Activated T-cell treated with anti-CD3 and anti-CD28 coated beads, Interleukin-2, amount 50 U/mL, for 72 hours (primary cell): ENCODE results near the gene DNAJB8. TPM values are rescaled to one million over a fixed set of nuclear protein-coding genes. Genes with fewer than 3 reads are reported as not detected.

Experiments
- ATAC-seq, 2 donors: fragments of 150-1000 bp; cut with Tn5 transposase; replicated peaks in 1 of 2; 2 replicates each; pipeline ENCODE4 v1.10.0; 2021; ENCODE audit warnings: moderate library complexity in 2 of 2, mild to moderate bottlenecking in 1 of 2
- DNase-seq, 2 donors: peaks; one replicate each; pipeline ENCODE4 v3.0.0; 2021 to 2022; ENCODE audit warnings: mixed read lengths in 1 of 2
- H3K27ac Mint-ChIP-seq: one replicate; pipeline ENCODE4 v1.8.0; 2022; ENCODE audit warnings: mild to moderate bottlenecking, moderate library complexity, mixed read lengths
- H3K27me3 Mint-ChIP-seq: one replicate; pipeline ENCODE4 v1.8.0; 2022; ENCODE audit warnings: low read depth, mixed read lengths
- H3K36me3 Mint-ChIP-seq, 2 donors: one replicate each; pipeline ENCODE4 v1.8.0; 2022; ENCODE audit warnings: mixed read lengths in 2 of 2, mild to moderate bottlenecking in 1 of 2; ENCODE audit not compliant: insufficient read depth in 2 of 2
- H3K4me1 Mint-ChIP-seq: one replicate; pipeline ENCODE4 v1.8.0; 2022; ENCODE audit warnings: low read depth, mixed read lengths
- H3K4me3 Mint-ChIP-seq, 2 donors: one replicate each; pipeline ENCODE4 v1.8.0; 2022; ENCODE audit warnings: mild to moderate bottlenecking in 2 of 2, mixed read lengths in 2 of 2, moderate library complexity in 2 of 2
- H3K9me3 Mint-ChIP-seq, 2 donors: one replicate each; pipeline ENCODE4 v1.8.0; 2022; ENCODE audit warnings: mixed read lengths in 2 of 2
- total RNA-seq, 2 donors: library from RNA; stranded (reverse); gene quantifications; one replicate each; pipeline ENCODE4 v1.2.3, GENCODE V29; 2022

DNAJB8 gene
- total RNA-seq, 2 donors from 2014 or later = not detected

DNA sequence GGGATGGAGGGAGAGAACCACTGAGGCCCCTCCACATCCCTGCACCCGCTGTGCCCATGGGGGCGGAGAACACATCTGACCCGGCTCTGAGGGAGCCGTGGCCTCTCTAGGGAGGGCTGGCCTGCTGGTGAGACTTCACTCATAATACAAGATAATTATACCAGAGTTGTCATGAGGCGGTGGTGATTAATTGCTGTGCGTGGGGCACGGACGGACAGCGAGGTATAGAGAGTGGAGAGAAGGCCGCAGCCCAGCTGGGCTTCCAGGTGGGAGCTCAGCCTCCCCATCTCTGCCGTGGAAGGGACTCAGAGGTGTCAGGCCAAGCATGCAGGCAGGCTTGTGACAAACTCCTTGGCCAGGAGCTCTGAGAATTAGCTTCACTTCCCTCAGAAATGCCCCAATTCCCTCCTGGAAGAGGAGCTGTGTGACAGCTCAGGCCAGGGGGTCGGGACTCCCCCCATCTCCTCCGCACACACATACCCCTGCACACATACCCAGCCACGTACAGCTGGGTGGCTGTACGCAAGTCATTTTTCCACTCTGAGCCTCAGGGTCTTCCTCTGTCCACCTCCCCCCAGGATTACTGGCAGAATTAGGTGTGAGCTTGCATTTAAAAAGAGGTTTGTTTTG, 32.3 kb upstream of the DNAJB8 start:
- Mint-ChIP-seq H3K4me1 (no peaks in the 10 kb centered on the region), H3K27ac (no peak overlapping the region), H3K27me3 (peaks cover 58% of the 10 kb centered on the region), H3K36me3 (no peaks in the 10 kb centered on the region), H3K4me3 (peak overlapping the region; percentile 30 to 57), H3K9me3 (no peaks in the 10 kb centered on the region)
- DNase-seq = no peak
- ATAC-seq = no peak

DNA sequence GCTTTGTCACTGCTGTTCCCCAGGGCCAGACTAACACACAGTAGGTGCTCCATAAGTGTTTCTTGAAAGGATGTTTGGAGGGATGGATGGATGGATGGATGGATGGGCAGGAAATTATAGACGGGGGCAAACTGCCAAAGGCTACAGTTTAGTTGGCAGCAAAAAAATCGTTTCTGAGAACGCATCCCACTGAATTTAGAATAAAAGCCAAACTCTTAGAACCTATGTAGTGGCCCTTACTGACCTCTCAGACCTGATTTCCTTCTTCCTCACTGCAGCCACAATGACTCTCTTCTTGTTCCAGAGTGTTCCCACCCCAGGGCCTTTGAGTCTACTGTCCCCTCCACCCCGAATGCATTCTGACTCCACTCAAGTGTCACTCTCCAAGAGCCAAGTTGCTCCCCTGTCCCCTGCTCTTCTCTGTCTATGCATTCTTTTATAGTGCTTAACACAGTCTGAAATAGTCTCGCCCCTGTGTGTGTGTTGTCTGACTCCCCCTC, 31.5 kb upstream of the DNAJB8 start:
- H3K36me3 Mint-ChIP-seq = no peaks in the 10 kb centered on the region
- peaks cover 66% of the 10 kb centered on the region for H3K27me3 Mint-ChIP-seq

DNA sequence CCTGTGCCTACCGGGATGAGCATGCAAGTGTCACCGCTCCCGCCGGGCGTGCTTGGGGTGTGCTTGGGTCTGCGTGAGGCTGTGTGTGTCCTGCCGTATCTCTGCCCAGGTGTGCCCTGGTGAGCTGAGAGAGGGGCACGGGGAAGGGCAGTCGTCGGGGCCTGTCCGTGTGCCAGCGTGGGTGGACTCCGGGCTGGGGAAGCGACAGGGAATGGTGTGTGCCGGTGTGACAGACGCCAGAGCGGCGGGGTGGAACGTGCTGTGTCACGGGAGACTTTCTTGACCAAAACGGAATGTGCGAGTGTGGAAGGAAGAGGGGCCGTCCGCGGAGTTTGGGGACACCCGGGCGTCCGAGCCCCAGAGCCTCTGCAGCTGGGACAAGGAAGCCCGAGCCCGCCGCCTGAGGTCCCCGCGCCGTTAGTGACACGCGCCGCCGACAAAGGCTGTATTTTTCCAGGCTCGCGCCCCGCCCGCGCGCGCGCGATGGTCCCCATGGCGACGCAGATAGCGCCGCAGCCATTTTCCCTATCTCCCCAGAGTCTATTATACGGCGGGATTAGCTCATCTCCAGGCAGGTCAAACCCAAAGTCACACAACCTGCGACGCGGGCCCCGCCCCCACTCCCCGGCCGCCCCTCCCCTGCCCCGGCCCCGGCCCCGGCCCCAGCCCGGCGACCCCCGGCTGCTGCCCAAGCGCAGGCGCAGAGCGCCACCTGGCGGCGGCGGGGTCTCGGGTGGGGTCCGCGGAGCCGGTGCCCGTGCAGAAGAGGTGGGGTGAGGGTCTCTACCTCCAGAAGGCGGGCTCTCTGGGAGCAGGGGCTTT, 30.8 kb upstream of the DNAJB8 start:
- no peaks in the 10 kb centered on the region for H3K36me3 Mint-ChIP-seq
- peaks cover 5% of the 10 kb centered on the region for H3K4me1 Mint-ChIP-seq
- peaks cover 66% of the 10 kb centered on the region for H3K27me3 Mint-ChIP-seq
- peak overlapping the region; percentile 76 to 79 for H3K4me3 Mint-ChIP-seq
- ATAC-seq = peak; percentile 74 to 80
- peak; percentile 74 to 80 for DNase-seq
- H3K27ac Mint-ChIP-seq = no peak overlapping the region
- no peaks in the 10 kb centered on the region for H3K9me3 Mint-ChIP-seq

More for the DNA sequence above, 31.5 kb upstream of the DNAJB8 start:
- H3K4me3 Mint-ChIP-seq = peak overlapping the region; percentile 30 to 57
- peaks cover 5% of the 10 kb centered on the region for H3K4me1 Mint-ChIP-seq
- H3K27ac Mint-ChIP-seq = no peak overlapping the region
- ATAC-seq = no peak
- DNase-seq = no peak
- no peaks in the 10 kb centered on the region for H3K9me3 Mint-ChIP-seq

DNA sequence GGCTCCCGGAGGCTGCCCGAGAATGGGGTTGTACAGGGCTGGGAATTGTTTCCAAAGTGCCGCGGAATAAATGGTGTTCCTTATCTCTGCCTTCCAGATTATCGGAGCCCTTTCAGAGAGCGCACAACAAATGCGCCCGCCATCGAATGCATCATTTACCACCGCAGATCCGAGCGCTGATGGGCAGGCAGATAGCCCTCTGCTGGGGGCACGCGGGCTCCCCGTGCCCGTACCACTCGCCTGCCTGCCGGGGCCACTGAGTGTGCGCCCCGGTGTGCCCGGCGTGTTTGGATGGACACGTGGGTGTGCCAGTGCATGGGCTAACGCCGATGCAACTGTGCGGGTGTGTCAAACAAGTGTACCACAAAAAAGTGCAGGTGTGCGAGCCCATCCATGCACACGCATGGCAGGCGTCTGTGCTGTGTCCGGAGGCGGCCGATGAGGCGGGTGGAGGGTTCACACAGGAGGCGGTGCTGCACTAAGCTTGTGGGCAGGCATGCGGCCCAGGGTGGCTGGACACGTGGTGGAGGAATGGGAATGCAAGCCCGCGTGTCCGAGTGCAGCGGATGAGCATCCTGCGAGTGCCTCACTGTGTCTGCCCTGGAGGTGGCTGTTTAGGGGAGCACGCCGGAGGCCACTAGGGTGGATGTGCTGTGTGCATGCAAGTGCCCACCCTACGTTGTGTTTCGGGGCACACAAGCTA, 30.1 kb upstream of the DNAJB8 start:
- H3K27me3 Mint-ChIP-seq = peaks cover 71% of the 10 kb centered on the region
- H3K27ac Mint-ChIP-seq = no peak overlapping the region
- DNase-seq = no peak
- peaks cover 10% of the 10 kb centered on the region for H3K4me1 Mint-ChIP-seq
- no peaks in the 10 kb centered on the region for H3K9me3 Mint-ChIP-seq
- no peaks in the 10 kb centered on the region for H3K36me3 Mint-ChIP-seq
- no peak for ATAC-seq
- peak overlapping the region; percentile 76 to 79 for H3K4me3 Mint-ChIP-seq

DNA sequence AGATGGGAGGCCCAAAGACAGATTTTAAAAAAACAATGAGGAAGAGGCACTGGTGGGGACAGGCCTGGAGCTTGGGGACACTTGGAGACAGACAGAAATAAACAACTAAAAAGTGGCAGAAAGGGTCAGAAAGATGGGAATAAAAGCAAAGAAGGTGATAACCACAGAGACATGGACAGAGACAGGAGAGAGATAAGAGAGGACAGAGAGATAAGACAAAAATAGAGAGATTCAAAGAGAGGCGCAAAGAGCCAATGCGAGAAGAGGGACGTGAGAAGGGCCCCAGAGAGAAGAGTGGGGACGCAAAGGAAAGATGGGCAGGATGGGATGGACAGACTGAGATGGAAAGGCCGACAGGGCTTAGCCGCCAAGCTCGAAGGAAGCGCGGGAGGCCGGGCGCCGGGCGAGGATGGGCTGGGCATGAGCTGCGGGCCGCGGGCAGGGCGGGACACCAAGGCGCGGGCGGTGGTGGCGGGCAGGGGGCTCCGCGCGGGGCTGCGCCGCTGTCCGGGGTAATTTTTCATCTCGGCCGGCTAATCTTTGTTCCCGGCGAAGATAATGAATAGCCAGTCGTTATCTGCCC, 29.4 kb upstream of the DNAJB8 start:
- H3K4me3 Mint-ChIP-seq = peak overlapping the region; percentile 7 to 18

DNA sequence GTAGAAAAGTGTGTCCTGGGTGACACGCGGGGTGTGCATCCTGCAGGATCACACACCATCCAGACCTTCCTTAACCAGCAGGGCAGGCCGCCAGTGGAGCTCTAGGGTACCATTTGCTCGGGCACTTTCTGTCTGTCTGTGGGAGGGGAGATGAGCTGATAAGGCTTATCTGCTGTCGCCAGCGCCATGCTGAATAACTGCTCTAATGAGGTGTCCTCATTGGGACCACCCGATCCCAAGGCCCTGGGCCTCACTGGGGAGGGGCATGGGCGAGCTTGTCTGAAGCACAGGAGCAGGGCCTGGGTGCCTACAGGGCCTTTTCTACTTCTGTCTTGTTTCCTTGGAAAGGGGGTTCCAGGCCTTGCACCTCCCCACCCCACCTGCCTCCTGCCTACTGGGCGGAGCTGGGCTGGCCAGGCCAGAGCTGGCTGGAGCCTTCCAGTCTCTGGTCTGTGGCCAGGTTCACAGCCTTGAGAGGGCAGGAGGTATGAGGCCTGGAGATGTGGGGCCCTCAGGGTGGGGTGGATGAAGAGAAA, 28.8 kb upstream of the DNAJB8 start:
- peak overlapping the region in 1 of 2 donors; percentile 7 for H3K4me3 Mint-ChIP-seq
- H3K4me1 Mint-ChIP-seq = peaks cover 12% of the 10 kb centered on the region
- no peak overlapping the region for H3K27ac Mint-ChIP-seq
- H3K36me3 Mint-ChIP-seq = no peaks in the 10 kb centered on the region
- no peaks in the 10 kb centered on the region for H3K9me3 Mint-ChIP-seq
- H3K27me3 Mint-ChIP-seq = peaks cover 69% of the 10 kb centered on the region
- ATAC-seq (no peak), DNase-seq (no peak)

More for the DNA sequence above, 29.4 kb upstream of the DNAJB8 start:
- DNase-seq (no peak), ATAC-seq (no peak)
- Mint-ChIP-seq H3K36me3 (no peaks in the 10 kb centered on the region), H3K4me1 (peaks cover 12% of the 10 kb centered on the region), H3K27ac (no peak overlapping the region), H3K27me3 (peaks cover 75% of the 10 kb centered on the region), H3K9me3 (no peaks in the 10 kb centered on the region)

DNA sequence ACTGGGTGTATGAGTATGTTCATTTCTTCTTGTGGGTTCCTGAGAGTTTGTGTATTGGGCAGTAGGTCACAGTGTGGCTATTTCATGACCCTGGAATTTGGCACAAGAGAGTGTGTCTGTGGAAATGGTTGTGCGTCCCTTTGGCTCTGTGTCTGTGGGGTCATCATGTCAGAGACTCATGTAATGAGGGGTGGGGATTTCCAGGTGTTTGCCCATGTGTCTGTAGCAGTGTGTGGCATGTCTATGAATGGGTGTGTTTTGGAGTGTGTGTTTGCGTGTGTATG, 27.6 kb upstream of the DNAJB8 start:
- Mint-ChIP-seq H3K9me3 (no peaks in the 10 kb centered on the region), H3K4me3 (no peak overlapping the region), H3K27ac (no peak overlapping the region), H3K27me3 (peaks cover 64% of the 10 kb centered on the region), H3K4me1 (peaks cover 20% of the 10 kb centered on the region), H3K36me3 (no peaks in the 10 kb centered on the region)
- DNase-seq = no peak
- no peak for ATAC-seq

DNA sequence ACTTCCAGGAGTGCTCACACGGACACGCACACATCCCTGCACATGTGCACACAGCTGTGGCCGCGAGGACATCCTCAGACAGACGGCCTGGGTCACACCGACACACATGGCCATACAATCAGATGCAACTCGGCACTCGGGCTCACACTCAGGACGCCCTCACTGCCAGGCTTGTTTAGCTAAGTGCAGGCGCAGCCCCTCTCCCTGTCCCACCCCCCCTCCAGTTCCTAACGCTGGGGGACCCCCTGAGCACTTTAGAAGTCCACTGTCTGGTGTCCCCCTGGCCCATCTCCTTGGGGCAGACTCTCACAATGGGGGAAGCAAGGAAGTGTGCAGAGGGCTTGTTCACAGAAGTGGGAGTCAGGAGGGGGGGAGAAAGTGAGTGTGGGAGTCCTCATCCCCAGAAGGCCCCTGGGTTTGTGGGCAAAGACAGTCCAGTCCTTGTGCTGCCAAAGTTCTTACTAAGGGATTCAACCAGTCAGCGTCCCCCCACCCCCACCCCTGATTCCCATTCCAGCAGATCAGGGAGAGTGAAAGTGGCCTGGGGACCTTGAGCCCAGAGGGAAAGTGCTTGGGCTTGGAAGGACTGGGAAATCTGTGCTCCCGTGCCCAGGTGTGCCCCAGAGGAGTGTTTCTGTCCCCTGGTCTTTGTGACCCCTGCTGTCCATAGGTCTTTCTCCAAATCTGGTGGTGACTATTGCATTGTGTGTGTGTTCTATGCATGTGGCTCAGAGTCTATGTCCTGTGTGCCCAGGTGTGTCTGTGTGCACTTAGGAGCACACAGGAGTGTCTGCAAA, 27.1 kb upstream of the DNAJB8 start:
- Mint-ChIP-seq H3K36me3 (no peaks in the 10 kb centered on the region), H3K9me3 (no peaks in the 10 kb centered on the region), H3K27ac (no peak overlapping the region), H3K4me1 (peaks cover 20% of the 10 kb centered on the region), H3K4me3 (peak overlapping the region in 1 of 2 donors; percentile 39), H3K27me3 (peaks cover 62% of the 10 kb centered on the region)
- ATAC-seq (no peak), DNase-seq (no peak)

DNA sequence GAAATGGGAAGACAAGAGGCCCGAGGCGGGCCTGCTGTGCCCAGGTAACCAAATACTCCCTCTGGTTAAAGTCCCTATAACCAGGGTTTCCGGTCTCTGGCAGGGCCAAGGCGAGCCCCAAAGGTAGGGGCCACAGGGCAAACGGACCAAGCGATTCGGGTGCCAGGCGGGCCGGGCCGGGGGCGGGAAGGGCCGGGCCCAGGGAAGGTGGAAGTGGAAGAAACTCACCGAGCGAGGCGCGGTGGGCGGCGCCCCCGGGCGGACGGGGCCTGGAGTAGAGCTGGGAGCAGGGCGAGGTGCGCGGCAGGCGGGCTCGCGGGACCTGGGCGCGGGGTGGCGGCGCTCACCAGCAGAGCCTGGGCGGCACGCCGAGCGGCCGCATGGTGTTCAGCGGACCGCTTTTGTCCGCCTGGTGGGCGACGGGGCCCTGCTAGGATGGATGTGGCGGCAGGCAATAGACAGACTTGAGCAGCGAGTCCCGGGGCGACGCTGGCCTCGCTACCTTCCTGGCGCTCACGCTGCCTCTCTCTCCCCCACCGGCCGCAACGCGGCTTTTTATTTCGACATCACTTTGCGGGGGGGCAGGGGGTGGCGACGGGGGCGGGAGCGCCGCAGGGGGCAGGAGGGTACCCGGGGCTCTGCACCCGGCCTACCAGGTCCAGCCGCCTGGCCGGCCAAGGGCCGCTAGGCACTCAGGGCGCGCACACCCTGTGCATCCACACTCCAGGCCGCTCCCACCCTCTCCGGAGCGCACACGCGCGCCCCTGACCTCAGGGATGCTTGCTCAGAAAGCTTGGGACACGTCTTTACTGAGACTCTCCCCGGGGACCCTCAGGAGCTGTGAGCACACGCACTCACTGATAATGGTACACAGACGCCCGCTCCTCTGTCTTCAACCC, 26.2 kb upstream of the DNAJB8 start, which contains the start of gene GATA2:
Gene GATA2 (minus strand): TSS at position 531 of the 899 bp plus-strand sequence. CDS start 6,170 bp downstream, outside the sequence.
- ATAC-seq = peak; percentile 38 to 42
- H3K9me3 Mint-ChIP-seq = no peaks in the 10 kb centered on the region
- H3K27ac Mint-ChIP-seq = no peak within 1 kb of the TSS
- H3K4me1 Mint-ChIP-seq = peaks cover 20% of the 10 kb centered on the region
- DNase-seq = peak; percentile 52 to 55
- peaks cover 0 to 1% of the 10 kb centered on the region in 2 donors for H3K36me3 Mint-ChIP-seq
- H3K4me3 Mint-ChIP-seq = peak within 1 kb of the TSS; percentile 48 to 52
- H3K27me3 Mint-ChIP-seq = peaks cover 57% of the 10 kb centered on the region

DNA sequence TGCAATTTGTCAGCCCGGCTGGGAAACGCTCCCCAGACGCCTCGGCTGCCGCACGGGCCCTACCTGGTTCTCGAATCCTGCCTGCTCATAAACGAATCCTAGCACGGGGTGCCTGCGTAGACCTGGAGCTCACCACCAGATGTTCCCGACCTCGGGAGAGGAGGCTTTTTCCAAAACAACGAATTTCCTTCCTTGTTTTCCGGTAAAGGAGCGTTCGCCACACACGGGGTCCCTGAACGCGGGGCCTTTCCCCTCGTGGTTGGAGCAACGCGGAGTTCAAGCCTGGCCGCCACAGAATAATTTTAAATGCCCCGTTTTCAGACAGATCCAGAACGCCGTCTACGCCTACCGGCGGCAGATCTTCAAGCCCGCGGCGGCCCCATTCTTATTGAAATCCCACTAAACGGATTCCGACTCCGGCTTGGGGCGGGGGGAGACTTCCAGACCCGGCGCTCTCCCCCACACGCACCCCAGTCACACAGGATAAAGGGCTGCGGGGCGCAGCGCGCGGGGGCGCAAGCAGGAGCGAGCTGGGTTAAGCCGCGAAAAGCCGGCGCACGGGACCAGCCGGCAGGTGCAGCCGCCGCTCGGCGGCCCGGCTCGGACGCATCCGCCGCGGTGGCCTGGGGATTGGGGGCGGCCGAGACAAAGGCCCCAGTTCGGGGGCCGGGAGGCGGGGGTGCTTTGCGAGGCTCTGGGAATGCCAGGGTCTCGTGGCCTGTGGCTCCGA, 25.4 kb upstream of the DNAJB8 start:
- Mint-ChIP-seq H3K4me1 (peaks cover 25% of the 10 kb centered on the region), H3K9me3 (no peaks in the 10 kb centered on the region), H3K4me3 (peak overlapping the region; percentile 48 to 52), H3K27me3 (peaks cover 59% of the 10 kb centered on the region), H3K27ac (no peak overlapping the region), H3K36me3 (peaks cover 2 to 3% of the 10 kb centered on the region in 2 donors)
- ATAC-seq = peak in 1 of 2 donors; percentile 12
- peak; percentile 28 to 33 for DNase-seq

DNA sequence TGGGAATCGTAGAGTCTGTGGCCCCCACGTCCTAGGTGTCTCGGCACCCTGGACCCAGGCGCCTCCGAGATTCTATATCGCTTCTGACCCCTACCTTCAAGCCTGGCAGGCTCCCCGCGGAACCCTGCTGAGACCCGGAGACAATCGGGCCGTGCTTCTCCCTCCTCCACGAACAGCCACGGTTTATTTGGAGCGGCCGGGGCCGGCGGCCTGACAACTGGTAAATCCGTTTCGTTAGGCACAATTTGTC, 24.9 kb upstream of the DNAJB8 start:
- Mint-ChIP-seq H3K9me3 (no peaks in the 10 kb centered on the region), H3K4me3 (peak overlapping the region; percentile 48 to 52), H3K4me1 (peaks cover 27% of the 10 kb centered on the region), H3K27me3 (peaks cover 56% of the 10 kb centered on the region), H3K36me3 (peaks cover 2 to 3% of the 10 kb centered on the region in 2 donors), H3K27ac (no peak overlapping the region)
- no peak for DNase-seq
- ATAC-seq = no peak
